ENCODE results near the gene SPPL2B.

The SPPL2B gene

GRCh38 chr19:2353887-2354592 is 25.6 kb downstream of the SPPL2B start:
- FAIRE-seq (no peak), DNase-seq (ENCODE audit: low spot score) (no peak)

GRCh38 chr19:2354670-2355069 is 26.2 kb downstream of the SPPL2B start:
- no peak for FAIRE-seq
- no peak for DNase-seq (ENCODE audit: low spot score)

GRCh38 chr19:2355168-2356035 is 26.9 kb downstream of the SPPL2B start:
- FAIRE-seq: peak; percentile 98
- peak; percentile 84 for DNase-seq (ENCODE audit: low spot score)

DNA sequence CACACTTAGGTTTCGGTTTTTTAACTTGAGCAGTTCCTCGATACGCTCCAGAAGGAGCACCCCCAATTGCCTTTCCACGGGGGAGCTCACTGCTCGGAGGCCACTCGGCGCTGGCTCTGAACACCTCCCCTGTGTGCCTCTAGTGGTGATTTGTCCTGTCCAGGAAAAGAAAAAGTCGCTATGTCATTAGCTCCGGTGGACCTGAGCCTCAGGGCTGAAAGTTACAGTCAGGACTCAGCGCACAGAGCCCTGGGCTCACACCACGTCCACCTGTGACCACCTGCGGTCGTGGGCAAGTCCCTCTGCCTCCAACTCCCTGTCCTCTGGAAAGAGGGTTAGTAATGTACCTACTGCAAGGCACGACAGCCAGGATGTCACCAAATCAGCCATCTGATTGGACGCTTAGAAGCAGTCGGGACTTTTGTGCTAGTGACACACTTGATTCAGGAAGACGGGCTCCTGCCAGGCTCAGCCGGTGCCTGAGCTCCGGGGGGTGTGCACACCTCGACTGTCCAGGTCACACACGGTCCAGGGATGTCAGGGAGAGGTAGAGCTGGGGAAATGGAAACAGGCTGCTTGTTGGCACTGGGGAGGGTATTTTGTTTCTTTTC is 27.7 kb downstream of the SPPL2B start:
- no peak for FAIRE-seq
- DNase-seq (ENCODE audit: low spot score): no peak

DNA sequence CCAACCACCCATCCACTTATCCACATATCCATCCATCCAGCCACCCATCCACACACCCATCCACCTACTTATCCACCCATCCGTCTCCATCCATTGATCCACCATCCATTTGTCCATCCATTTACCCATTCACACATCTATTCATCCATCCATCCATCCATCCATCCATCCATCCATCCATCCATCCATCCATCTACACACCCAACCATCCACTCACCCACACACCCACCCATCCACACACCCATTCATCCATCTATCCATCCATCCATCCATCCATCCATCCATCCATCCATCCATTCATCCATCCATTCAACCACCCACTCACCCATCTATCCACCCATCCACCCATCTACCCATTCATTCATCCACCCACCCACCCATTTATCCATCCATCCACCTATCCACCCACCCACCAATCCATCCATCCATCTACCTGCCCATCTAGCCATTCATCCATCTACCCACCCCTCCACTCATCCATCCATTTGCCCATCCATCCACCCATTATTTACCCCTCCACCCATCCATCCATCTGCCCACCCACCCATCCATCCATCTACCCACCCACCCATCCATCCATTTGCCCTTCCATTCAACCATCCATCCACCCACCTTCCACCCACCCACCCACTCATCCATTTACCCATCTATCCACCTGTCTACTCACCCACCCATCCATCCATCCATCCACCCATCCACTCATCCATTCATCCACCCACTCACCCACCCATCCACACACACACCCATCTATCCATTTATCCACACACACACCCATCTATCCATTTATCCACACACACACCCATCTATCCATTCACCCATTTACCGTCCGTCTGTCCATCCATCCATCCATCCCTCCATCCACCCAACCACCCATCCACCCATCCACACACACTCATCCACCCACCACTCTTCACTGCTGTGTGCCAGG is 29.1 kb downstream of the SPPL2B start:
- DNase-seq (ENCODE audit: low spot score) (no peak), FAIRE-seq (no peak)

DNA sequence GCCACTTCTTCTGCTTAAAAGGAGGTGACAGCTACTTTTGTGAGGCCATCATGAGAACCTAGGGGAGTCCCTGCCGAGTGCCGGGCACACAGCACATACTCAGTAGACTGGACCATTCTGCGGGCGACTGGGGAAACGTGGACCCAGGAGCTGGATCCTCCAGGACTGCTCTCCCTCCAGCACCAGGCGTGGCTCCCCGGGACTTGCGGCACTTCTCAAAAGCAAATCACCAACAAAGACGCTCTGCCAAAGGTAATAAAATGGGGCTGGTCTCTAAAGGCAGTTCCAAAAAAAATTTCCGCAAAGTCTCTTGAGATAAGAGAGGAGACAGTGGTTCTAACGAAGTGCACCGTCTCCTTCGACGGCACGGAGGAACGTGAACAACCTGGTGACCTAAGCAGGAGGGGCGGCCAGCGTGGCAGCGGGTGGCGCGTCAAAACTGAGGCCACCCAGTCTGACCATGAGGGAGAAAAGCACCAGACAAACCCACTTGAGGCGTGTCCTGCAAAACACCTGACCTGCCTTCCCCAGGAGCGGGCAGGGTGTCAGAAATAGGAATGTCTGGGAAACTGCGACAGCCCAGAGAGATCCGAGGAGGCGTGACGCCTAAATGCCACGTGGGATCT is 30.2 kb downstream of the SPPL2B start:
- FAIRE-seq (no peak), DNase-seq (ENCODE audit: low spot score) (no peak)

- DNase-seq (ENCODE audit: low spot score): no peak
Observed at GRCh38 chr19:2359992-2360685, 31.7 kb downstream of the SPPL2B start, which contains the start of gene TMPRSS9. TMPRSS9 (plus strand) TSS chr19:2360265; CDS start chr19:2389786, 29,521 bp downstream.

GRCh38 chr19:2360833-2361232 is 32.3 kb downstream of the SPPL2B start:
- no peak for DNase-seq (ENCODE audit: low spot score)
- FAIRE-seq: no peak

More at GRCh38 chr19:2359992-2360685, 31.7 kb downstream of the SPPL2B start, which contains the start of gene TMPRSS9:
- no peak for FAIRE-seq

GRCh38 chr19:2361246-2362045 is 33.0 kb downstream of the SPPL2B start:
- no peak for DNase-seq (ENCODE audit: low spot score)
- no peak for FAIRE-seq

DNA sequence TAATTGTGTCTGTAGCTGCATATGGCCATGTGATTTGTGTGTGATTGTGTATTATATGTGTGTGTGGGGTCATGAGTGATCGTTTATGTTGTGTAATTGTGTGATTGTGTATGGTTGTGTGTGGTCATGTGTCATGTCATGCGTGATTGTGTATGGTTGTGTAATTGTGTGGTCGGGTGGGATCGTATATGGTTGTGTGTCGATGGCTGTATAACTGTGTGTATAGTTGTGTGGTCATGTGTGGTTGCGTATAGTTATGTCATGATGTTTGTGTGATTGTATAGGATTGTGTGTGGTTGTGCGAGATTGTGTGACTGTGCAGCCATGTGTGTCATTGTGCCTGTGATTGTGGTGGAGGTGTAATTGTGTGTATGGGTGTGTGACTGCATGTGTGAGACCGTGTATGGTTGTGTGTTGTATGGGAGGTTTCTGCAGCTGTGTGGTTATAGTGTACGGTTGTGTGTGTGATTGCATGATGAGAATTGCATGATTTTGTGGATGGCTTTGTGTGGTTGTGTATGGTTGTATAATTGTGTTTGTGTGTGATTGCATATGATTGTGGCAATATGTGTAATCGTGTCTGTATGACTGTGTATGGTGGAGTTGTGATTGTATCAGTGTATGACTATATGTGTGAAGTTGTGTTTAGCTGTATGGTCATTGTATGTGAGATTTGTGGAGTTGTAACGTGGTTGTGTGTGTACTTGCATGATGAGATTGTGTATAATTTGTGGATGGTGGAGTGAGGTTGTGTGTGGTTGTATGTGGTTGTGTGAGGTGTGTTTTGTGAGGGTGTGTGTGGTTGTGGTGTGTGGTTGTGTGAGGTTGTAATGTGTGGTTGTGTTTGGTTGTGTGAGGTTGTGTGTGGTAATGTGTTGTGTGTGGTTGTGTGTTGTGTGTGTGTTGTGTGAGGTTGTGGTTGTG is 33.8 kb downstream of the SPPL2B start:
- DNase-seq (ENCODE audit: low spot score) (no peak), FAIRE-seq (no peak)

GRCh38 chr19:2362970-2363300 is 34.5 kb downstream of the SPPL2B start:
- FAIRE-seq: no peak
- no peak for DNase-seq (ENCODE audit: low spot score)

GRCh38 chr19:2363419-2363818 is 34.9 kb downstream of the SPPL2B start:
- FAIRE-seq (no peak), DNase-seq (ENCODE audit: low spot score) (no peak)

- DNase-seq (ENCODE audit: low spot score) (no peak), FAIRE-seq (no peak)
Observed at GRCh38 chr19:2365201-2365970, 36.9 kb downstream of the SPPL2B start.

GRCh38 chr19:2371656-2372055 is 43.2 kb downstream of the SPPL2B start:
- no peak for FAIRE-seq
- DNase-seq (ENCODE audit: low spot score): peak; percentile 39

DNA sequence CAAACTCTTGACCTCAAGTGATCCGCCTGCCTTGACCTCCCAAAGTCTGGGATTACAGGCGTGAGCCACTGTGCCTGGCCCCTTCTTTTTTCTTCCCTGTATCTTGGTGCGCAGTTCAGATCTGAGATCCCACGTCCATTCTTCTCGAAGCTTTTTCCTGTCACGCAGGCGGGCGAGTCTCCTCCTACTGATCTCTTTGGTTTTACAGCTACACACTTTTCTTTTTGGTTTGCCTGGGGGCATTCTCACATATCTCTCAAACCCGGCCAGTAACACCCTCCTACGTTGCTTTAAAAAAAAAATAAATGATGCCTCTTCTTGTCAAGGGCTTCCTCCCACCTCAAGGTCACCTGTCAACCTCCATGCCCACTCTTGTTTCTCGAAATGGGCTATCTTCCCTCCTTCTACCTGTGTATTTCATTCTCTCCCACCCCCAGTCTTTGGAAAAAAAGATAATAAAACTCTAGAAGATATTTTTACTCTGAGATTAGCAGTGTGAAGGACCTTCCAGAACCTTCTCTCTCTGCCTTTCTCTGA is 43.7 kb downstream of the SPPL2B start:
- no peak for FAIRE-seq

DNA sequence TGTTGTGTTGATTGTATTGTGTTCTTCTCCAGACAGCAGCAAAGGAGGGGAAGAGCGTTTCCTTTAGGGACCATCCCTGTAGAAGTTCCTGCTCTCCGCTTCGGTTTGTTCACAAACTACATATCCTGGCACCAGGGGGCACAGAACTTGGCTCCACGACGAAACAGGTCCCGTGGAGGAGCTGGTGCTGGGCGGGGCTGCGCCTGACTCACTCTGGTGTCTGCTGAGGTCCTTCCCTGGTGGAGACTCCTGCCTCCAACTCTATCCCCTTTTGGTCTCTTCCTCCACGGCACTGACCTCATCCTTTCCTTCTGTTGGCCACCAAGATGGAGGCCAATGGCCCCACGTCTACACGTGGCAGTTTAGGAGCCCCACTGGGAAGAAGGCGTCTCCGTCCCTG is 46.3 kb downstream of the SPPL2B start:
- no peak for DNase-seq (ENCODE audit: low spot score)
- no peak for FAIRE-seq

More for the DNA sequence above, 43.7 kb downstream of the SPPL2B start:
- no peak for DNase-seq (ENCODE audit: low spot score)
